Activated effector memory CD4-positive, alpha-beta T cell treated with Interleukin-2 at 50 U/mL for 16 hours (primary cell): ENCODE data around the gene GABRR1.
"Not testable (repeated sequence)": the region's sequence is repeated elsewhere in the genome, so short reads cannot be mapped to it uniquely, and the experiment has no call there.

ENCODE experiments used
- DNase-seq: peaks from one replicate; pipeline ENCODE4 v3.0.0-alpha.2; 2020

Gene GABRR1

DNA sequence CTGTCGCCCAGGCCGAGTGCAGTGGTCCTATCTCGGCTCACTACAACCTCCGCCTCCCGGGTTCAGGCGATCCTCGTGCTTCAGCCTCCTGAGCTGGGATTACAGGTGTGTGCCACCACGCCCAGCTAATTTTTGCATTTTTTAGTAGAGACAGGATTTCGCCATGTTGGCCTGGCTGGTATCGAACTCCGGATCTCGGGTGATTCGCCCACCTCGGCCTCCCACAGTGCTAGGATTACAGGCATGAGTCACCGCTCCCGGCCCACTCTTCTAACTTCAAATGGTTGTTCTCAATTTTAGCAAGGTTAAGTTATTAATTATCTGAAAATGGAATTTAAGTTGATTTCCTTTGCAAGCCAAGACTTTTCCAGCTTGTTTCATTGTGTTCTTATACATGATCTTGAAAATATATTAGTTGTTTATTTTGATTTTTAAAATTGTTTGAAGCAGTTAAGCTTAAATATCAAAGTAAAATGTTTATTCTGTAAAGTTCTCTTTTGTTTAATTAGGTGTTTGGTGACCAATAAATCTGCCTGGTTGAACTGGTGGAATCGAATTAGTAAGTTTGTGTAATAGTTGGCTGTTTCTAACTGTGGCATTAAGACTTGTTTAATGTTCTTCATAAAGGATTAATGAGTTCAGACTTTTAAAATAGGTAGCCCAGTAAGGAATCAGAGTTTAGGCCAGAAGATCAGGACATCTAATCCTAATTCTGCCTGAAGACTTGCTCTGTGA, 69.0 kb downstream of the GABRR1 start:
- no peak for DNase-seq

DNA sequence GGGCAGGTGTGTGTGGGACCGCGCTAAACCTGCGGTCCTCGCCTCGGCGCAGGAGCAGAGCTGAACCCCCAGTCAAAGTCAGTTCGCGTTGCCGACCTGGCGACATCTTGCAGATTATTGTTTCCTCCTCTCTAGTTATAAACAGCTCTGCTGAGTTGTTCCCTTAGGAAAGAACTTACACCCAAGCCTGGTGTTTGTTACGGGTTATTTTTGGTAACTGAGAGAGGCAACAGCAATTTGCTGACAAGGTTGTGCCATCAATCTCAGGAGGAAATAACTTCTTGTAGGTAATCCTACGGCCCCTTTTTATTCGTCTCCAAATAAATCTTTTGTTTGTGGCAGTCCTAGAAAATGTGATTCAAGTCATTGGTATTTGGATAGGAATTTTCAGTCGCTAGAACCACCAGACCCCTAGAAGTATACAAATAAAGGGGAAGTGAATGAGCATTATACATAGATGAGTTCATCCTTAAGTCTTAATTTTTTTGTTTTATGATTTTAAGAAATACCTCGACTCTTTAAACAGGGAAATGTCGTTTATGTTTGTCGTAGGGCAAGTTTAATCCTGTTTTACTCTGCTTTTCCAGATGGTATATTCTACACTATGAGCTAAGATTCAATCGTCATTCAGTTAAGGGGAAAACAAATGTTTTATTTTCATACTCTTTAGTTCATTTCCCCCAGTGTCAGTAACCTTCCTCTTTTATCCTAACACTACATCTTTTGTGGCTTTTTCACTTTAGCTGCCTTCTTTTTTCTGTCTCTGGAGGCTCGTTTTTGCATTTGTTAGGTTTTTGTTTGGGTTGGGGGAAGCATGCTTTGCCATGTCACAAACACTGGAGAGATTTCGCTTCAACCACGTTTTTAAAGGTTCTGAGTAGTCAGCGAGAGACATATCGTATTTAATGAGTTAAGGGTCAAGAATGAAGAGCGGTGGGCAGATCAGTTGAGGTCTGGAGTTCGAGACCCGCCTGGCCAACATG, 70.1 kb downstream of the GABRR1 start:
- no peak for DNase-seq

DNA sequence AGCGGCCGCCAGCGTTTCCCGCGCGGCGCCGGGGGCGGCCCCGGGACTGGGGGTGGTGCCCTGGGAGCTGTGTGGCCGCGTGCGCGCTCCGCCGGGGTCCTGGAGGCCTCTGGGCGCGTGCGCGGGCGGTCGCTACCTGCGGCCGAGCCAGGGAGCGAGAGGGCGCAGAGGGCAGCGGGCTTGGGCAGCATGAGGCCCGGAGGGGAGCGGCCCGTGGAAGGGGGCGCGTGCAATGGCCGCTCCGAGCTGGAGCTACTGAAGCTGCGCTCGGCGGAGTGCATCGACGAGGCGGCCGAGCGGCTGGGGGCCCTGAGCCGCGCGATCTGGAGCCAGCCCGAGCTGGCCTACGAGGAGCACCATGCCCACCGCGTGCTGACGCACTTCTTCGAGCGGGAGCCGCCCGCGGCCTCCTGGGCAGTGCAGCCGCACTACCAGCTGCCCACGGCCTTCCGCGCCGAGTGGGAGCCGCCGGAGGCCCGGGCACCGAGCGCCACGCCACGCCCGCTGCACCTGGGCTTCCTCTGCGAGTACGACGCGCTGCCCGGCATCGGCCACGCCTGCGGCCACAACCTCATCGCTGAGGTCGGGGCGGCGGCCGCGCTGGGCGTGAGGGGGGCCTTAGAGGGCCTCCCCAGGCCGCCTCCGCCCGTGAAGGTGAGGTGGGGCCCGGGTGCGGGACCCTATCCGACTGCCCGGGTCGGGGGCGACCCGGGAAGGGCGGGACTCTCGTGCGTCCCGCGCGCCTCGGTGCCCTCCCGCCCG, 71.0 kb downstream of the GABRR1 start, which contains the start of gene PM20D2:
Gene PM20D2, plus strand, starts transcription at position 100 of the 762 bp plus-strand sequence. Its CDS starts 90 bp downstream, at position 190.
- peak; percentile 43 for DNase-seq

DNA sequence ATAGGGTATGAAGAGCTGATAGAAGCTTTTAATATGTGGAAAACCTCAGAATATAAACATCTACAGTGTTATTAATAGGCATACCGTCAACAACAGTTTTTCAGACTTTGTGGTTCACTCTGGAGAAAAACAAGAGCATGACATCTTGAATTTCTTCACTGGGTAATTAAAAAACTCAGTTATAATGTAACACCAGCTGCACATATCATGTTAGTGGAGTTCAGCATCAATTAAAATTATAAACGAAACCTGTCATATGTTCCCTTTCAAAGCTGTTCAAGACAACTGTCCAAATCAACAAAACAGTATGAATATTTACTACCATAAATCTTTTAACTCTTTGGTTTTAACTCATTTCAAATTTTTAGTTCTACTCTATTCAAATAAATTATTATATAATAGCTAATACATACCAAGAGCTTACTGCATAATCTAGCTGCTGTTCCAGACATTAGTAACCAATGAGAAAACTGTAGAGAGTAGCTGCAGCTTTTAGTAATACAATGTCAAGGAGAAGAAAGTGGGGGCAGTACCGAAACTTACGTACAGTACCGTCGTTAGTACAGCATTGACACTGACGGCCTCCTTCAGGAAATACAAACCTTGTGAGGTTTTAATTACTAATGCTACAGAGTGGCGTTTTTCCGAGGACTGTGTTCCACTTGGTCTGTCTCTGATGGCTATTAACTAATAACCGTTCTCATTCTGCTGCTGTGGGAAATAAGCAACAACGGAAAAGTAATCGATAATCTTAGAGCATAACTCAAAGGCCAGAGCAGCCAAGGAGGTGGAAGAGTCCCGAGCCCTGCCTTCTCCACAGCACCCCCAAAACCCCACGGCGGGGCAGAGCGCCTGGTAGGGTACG, 71.8 kb downstream of the GABRR1 start:
- DNase-seq: peak; percentile 5

DNA sequence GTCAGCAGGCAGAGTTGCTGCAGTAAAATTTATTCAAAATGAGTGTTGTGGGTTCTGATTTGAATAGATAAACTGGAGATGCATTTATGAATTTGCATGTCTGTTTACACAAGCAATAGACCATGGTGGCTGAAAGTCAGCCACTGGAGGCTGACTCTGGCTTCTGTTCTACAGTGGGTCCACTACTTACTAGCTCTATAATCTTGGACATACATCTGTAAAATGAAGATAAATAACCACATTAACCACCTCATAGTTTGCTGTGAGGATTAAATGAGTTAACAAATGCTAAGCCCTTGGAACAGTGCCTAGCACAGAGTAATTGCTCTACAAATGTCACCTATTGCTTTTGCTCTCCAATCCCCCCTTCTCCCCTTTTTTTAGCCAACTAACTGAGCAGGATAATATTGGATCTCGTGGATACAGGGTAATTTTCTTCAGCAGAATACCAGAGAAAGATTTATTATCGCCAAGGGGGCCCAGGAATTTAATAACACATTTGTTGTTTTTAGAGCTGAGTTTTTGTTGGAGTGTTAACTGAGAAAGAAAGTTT, 72.7 kb downstream of the GABRR1 start:
- DNase-seq: no peak

DNA sequence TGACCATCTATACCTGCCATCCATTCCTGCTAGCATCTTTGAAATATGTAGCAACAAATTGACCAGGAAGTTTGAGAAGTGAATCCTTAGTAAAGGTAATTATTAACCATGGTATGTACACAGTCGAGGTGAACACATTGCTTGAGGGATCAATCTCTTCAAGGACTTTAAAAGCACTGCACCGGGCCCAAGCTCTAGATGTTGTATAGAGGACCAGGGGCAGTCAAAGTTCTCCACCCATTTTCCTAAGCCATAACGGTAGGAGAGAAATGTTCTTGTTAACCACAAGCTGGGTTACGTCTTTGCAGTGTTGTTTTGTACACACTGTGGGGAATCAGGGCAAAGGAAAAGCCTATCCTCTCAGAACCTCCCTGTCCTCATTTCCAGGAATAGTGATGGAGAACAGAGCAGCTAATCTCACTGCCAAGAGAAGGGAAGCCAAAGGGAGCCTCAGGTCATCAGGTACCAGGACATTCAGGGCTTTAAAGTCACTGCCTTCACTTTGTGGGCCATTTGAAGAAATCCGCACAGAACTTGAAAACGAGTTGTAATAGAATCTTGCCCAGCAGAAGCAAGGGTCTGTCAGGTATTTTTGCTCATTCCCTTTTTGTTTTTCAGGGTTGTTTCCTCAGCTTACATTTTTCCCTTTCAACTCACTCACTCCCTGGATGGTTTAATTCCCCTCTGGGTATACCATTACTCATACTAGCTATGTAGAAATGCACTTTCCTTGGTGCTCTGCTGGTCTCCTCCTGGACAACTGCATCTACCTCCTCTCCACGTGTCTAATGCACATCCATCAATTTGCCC, 76.6 kb downstream of the GABRR1 start:
- no peak for DNase-seq

DNA sequence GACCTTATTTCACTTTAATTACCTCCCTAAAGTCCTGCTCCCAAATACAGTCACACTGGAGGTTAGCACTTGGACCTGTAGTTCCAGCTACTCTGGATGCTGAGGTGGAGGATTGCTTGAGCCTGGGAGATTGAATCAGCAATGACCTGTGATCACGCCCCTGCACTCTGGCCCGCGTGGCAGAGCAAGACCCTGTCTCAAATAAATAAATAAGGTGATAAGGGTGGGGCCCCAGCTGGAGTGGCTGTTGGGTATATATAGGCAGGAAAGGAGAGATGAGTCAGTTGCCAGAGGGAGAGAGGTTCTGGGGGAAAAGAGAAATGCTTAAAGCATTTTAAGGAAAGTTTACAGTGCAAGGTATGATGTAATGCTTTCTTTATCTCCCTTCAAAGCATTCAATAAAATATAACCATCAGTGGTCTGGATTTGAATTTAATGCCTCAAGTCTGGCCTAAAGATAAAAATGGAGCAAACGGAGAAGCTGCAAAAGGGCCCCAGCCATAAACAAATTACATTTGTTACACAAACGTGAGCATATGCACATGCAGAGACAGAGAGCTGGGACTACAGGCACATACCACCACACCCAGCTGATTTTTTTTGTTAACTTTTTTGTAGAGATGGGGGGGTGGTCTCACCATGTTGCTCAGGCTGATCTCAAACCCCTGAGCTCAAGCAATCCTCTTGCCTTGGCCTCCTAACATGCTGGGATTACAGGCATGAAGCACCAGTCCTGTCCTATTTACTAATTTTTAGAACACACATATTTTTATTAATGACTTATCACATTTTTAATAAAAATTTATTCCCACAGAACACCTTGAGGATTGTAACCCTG, 77.4 kb downstream of the GABRR1 start:
- no peak for DNase-seq

DNA sequence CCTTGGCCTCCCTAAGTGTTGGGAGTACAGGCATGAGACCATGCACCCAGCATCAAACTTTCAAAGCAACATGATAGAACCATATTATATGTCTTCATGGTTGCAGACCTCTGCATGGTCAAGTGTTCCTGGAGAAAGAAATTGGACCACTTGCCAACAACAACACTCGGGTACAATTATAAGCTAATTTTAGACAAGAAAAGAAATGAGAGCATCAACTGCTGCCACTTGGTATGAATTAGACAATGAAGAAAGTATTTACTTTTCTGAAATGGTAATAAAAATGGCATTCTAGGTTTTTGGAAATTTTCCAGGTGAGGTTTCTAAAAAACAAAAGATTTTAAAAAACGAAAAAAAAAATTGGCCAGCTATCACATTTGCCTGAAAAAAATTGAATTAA, 79.0 kb downstream of the GABRR1 start:
- no peak for DNase-seq

DNA sequence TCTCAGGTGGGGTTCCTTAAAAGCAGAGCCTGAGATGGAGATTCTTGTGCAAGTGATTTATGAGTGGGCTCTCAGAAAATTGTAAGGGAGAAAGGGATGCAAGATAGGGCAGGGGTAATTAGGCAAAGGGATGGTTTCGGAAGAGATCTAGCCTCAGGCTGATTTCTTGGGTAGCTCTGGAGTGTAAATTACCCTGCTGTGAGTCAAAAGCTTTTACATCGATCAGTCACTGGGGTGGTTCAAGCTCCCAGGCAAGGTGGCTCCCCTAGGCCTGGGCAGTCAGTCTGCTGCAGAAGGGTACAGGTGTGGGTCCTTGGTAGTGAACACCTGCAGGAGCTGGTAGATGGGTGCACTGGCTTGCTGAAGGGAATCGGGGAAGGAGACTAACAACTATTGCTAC, 82.4 kb downstream of the GABRR1 start:
- DNase-seq: no peak

DNA sequence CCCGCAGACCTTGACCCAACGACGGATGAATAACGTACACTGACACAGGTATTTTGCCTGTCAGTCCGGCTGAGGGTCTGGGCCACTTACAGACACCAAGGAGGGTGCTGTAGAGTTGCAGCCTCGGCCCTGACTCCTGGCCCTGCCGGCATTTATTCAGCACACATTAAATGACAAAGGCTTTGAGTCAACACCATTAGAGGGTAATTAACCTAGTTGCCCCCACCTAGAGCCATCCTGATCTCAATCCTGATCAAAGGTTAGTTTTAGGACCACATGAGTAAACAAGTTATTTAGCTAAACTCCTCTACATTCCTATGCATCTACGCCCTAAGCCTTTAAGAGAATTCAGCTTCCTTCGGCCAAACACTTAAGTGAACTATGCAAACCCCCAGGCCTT, 83.2 kb downstream of the GABRR1 start:
- DNase-seq: no peak

DNA sequence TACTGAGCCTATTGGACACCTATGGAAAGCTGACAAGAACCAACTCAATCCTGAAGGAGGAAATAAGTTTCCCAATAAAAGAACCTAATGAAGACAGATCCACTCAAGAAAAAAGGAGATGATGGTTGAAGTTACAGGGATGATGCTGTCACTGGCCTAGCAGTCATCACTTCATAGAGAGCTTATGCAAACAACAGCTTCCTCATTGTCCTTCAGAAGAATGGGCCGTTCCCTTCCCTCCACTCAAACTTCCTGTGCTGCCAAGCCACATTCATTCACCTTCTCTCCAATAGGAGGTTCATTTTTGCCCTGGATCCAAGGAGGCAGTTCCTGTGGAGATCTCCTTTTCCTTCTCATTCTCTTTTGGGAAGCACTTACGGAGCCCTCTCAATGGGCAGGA, 85.1 kb downstream of the GABRR1 start:
- DNase-seq: no peak

DNA sequence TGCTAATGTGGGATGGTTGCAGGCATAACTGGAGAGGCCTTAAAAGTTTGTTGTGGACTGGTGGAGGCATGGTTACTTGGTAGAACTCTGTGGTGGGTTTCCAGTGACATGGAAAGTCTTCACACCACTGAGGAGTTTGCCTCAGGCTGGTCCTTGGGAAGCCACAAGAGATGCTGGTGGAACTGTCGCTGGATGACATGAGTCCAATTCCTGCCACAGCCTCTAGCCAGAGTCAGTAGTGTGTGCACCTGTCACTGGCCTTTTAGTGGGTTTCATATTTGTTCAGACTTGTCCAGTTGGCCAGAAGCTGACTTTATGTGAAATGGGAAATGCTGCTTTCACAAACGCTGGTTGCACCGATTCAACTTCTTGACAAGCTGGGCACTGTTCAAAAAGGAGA, 85.6 kb downstream of the GABRR1 start:
- DNase-seq: no peak

DNA sequence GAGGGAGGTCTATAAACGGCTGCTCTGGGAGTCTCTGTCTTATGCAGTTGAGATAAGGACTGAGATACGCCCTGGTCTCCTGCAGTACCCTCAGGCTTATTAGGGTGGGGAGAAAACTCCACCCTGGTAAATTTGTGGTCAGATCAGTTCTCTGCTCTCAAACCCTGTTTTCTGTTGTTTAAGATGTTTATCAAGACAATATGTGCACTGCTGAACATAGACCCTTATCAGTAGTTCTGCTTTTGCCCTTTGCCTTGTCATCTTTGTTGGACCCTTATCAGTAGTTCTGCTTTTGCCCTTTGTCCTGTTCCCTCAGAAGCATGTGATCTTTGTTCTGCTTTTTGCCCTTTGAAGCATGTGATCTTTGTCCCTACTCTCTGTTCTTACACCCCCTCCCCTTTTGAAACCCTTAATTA, 88.9 kb downstream of the GABRR1 start:
- not testable (repeated sequence) for DNase-seq
